ENCODE data around the gene KANSL2.

The KANSL2 gene

GRCh38 chr12:48618541-48618940 lies 63.5 kb downstream of the KANSL2 start:
- DNase-seq (ENCODE audit: low read depth, low spot score) = peak; percentile 91
- Histone ChIP-seq H3K27me3 (ENCODE audit: control insufficient read depth, insufficient read depth, low read length) (no peaks in the 10 kb centered on the region), H3K4me3 (ENCODE audit: low read length) (no peak overlapping the region), H3K36me3 (ENCODE audit: control insufficient read depth, insufficient read depth, low read length) (no peaks in the 10 kb centered on the region), H3K27ac (ENCODE audit: low read length) (no peak overlapping the region), H3K9me3 (ENCODE audit: control insufficient read depth, insufficient read depth, low read length) (no peaks in the 10 kb centered on the region; the same call in 1 of the 2 replicates), H3K4me1 (ENCODE audit: control insufficient read depth, insufficient read depth, low read length) (no peaks in the 10 kb centered on the region)
- WGBS (ENCODE audit: insufficient coverage, insufficient read length) = no CpG with 5 or more reads among the region's 7 CpGs

- no peaks in the 10 kb centered on the region for H3K36me3 ChIP-seq (ENCODE audit: control insufficient read depth, insufficient read depth, low read length)
These were observed 66.4 kb downstream of the KANSL2 start for GRCh38 chr12:48615681-48616080.

DNA sequence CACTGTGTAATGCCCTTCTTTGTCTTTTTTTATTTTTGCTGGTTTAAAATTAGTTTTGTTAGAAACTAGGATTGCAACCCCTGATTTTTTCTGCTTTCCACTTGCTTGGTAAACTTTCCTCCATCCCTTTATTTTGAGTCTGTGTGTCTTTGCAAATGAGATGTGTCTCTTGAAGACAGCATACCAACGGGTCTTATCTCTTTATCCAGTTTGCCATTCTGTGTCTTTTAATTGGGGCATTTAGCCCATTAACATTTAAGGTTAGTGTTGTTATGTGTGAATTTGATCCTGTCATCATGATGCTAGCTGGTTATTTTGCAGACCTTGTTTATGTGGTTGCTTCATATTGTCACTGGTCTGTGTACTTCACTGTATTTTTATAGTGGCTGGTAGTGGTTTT lies 68.7 kb downstream of the KANSL2 start:
- no peak overlapping the region for H3K4me3 ChIP-seq (ENCODE audit: low read length)
- WGBS (ENCODE audit: insufficient coverage, insufficient read length) = no CpG with 5 or more reads among the region's 1 CpG
- H3K36me3 ChIP-seq (ENCODE audit: control insufficient read depth, insufficient read depth, low read length) = no peaks in the 10 kb centered on the region
- no peaks in the 10 kb centered on the region for H3K4me1 ChIP-seq (ENCODE audit: control insufficient read depth, insufficient read depth, low read length)
- no peaks in the 10 kb centered on the region for H3K27me3 ChIP-seq (ENCODE audit: control insufficient read depth, insufficient read depth, low read length)
- DNase-seq (ENCODE audit: low read depth, low spot score) = no peak
- no peak overlapping the region for H3K27ac ChIP-seq (ENCODE audit: low read length)
- no peaks in the 10 kb centered on the region; the same call in 1 of the 2 replicates for H3K9me3 ChIP-seq (ENCODE audit: control insufficient read depth, insufficient read depth, low read length)

More at GRCh38 chr12:48615681-48616080, 66.4 kb downstream of the KANSL2 start:
- H3K4me3 ChIP-seq (ENCODE audit: low read length) = no peak overlapping the region
- H3K27me3 ChIP-seq (ENCODE audit: control insufficient read depth, insufficient read depth, low read length) = no peaks in the 10 kb centered on the region
- H3K4me1 ChIP-seq (ENCODE audit: control insufficient read depth, insufficient read depth, low read length) = no peaks in the 10 kb centered on the region
- no peaks in the 10 kb centered on the region; the same call in 1 of the 2 replicates for H3K9me3 ChIP-seq (ENCODE audit: control insufficient read depth, insufficient read depth, low read length)
- no peak overlapping the region for H3K27ac ChIP-seq (ENCODE audit: low read length)
- no CpG with 5 or more reads among the region's 4 CpGs for WGBS (ENCODE audit: insufficient coverage, insufficient read length)
- DNase-seq (ENCODE audit: low read depth, low spot score) = no peak

All from iPS DF 6.9 (cell line).